Progenitor cell of endocrine pancreas (in vitro differentiated cells): ENCODE results near the gene METTL1. TPM values are rescaled to one million over a fixed set of nuclear protein-coding genes. Genes with fewer than 3 reads are reported as not detected.

ENCODE experiments used
- DNase-seq: peaks from one replicate; pipeline ENCODE4 v3.0.0; 2021; ENCODE audit warnings: low spot score; ENCODE audit not compliant: unreplicated experiment
- H3K27ac Mint-ChIP-seq: 2 replicates; pipeline ENCODE4 v1.8.0; 2021; ENCODE audit warnings: mild to moderate bottlenecking, moderate library complexity, mixed read lengths
- H3K27me3 Mint-ChIP-seq: 2 replicates; pipeline ENCODE4 v1.8.0; 2021; ENCODE audit warnings: mixed read lengths
- H3K36me3 Mint-ChIP-seq: 2 replicates; pipeline ENCODE4 v1.8.0; 2022; ENCODE audit warnings: mixed read lengths; ENCODE audit not compliant: insufficient read depth
- H3K4me1 Mint-ChIP-seq: 2 replicates; pipeline ENCODE4 v1.8.0; 2021; ENCODE audit warnings: low read depth, mixed read lengths
- H3K4me3 Mint-ChIP-seq: 2 replicates; pipeline ENCODE4 v1.8.0; 2021; ENCODE audit warnings: low read depth, mild to moderate bottlenecking, moderate library complexity, mixed read lengths
- H3K9me3 Mint-ChIP-seq: 2 replicates; pipeline ENCODE4 v1.8.0; 2021; ENCODE audit warnings: low read depth, mixed read lengths
- total RNA-seq: library from RNA; stranded (reverse); gene quantifications from 2 replicates; pipeline ENCODE4 v1.2.1, GENCODE V29; 2021
- TF ChIP-seq, protein P1 (sequence below): fragments of 200-600 bp; sonication (generic); IDR thresholded peaks from one replicate; pipeline ENCODE4 v1.5.0; 2021; ENCODE audit warnings: antibody characterized with exemption, mild to moderate bottlenecking; ENCODE audit not compliant: unreplicated experiment

METTL1 gene
- total RNA-seq, 1 donor from 2014 or later: 23.3 TPM

DNA sequence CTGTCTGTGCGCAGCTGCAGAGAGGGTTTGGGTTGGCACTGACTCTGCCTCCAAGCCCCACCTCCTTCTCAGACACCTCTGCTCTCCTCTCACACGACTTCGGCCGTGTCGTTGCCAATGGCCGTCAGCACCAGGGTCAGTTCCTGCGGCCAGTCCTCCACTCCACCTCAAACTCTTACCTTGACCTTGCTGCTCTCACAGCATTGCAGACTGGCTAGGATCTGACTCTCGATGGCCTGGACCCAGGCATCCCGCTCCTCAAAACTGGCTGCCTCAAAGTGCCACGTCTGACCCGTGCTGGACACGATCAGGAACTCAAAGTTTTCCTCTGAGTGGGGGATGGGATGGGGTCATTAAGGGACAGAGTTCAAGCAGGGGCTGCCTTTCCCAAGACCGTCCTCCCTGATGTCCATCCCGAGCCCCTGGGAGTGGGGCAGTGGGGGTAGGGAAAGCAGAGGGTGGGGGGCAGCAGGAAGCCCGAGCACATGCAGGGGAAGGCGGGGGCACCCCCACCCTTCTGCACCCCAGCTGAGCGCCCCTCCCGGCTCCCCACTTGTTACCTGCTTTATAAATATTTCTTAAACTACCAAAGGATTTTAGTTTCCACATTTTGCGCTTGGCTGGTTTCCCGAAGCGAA, 44.0 kb downstream of the METTL1 start:
- no peak overlapping the region for H3K4me3 Mint-ChIP-seq
- peak; percentile 56 for DNase-seq
- peaks cover 5% of the 10 kb centered on the region for H3K4me1 Mint-ChIP-seq
- H3K27me3 Mint-ChIP-seq: peaks cover 94% of the 10 kb centered on the region
- H3K9me3 Mint-ChIP-seq: no peaks in the 10 kb centered on the region
- no peaks in the 10 kb centered on the region for H3K36me3 Mint-ChIP-seq
- TF ChIP-seq, protein P1, sequence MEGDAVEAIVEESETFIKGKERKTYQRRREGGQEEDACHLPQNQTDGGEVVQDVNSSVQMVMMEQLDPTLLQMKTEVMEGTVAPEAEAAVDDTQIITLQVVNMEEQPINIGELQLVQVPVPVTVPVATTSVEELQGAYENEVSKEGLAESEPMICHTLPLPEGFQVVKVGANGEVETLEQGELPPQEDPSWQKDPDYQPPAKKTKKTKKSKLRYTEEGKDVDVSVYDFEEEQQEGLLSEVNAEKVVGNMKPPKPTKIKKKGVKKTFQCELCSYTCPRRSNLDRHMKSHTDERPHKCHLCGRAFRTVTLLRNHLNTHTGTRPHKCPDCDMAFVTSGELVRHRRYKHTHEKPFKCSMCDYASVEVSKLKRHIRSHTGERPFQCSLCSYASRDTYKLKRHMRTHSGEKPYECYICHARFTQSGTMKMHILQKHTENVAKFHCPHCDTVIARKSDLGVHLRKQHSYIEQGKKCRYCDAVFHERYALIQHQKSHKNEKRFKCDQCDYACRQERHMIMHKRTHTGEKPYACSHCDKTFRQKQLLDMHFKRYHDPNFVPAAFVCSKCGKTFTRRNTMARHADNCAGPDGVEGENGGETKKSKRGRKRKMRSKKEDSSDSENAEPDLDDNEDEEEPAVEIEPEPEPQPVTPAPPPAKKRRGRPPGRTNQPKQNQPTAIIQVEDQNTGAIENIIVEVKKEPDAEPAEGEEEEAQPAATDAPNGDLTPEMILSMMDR: no peak
- H3K27ac Mint-ChIP-seq: no peak overlapping the region

DNA sequence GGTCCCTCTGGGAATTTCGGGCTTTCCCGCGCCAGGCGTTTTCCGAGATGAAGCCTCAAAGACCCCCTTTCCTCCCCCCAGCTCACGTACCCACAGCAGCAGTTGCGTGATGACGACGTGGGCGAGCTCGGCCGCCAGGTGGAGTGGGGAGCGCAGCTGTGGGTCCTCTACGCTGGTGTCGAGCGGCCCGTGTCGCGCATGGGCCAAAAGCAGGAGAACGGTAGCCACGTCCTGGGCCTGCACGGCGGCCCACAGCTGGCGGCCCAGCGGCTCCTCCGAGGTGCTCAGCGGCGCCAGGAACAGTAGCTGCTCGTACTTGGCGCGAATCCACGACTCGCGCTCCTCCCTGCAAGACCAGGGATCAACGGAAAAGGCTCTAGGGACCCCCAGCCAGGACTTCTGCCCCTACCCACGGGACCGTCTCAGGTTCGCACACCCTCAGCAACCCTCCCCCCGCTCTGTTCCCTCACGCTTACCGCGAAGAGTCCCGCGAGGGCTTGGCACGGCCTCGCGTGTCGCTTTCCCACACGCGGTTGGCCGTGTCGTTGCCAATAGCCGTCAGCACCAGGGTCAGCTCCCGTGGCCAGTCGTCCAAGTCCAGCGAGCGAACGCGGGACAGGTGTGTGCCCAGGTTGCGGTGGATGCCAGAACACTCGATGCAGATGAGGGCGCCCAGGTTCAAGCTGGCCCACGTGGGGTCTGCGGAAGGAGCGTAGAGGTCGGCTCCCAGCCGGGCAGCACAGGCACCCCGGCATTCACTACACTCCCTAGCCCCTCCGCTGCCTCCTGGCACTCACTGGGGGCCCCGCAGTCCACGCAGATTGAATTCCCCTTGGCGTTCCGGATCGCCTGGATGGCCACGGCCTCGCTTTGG, 44.8 kb downstream of the METTL1 start:
- TF ChIP-seq, protein P1: no peak
- Mint-ChIP-seq H3K4me1 (peaks cover 5% of the 10 kb centered on the region), H3K9me3 (no peaks in the 10 kb centered on the region), H3K36me3 (no peaks in the 10 kb centered on the region), H3K27ac (no peak overlapping the region), H3K4me3 (no peak overlapping the region), H3K27me3 (peaks cover 90% of the 10 kb centered on the region)
- DNase-seq: peak; percentile 57

DNA sequence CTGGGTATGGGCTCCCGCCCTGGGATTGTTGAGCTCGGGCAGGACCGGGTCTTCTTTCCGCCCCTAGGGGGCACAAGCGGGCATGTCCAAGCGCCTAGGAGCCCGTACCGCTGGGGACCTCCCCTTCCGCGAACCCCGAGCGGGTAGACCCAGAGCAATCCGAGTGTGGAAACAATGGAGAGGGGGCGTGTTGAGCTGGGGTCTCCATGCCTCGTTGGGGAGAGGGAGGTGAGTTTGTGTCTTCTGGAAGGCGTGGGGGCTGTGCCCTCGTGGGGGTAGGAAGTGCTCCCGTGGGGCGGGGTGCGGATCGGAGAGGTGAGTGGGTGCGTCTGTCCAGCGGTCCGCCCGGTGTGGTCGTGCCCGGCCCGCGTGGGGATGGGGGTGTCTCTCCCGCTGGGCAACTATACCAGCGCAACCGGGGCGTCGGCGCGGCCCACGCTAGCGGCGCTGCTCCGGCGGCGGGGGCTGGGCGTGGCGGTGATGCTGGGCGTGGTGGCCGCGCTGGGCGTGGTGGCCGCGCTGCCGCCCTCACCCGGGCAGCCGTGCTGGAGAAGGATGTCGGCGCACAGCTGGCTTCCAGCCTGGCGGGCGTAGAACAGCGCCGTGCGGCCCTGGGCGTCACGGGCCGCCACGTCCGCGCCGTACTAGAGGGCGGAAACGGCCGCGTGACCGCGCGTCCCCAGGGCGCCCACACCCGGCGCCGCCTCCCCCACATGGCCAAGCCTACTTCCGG, 45.6 kb downstream of the METTL1 start:
- Mint-ChIP-seq H3K4me1 (peaks cover 5% of the 10 kb centered on the region), H3K27ac (peak overlapping the region; percentile 68), H3K36me3 (peaks cover 4% of the 10 kb centered on the region), H3K9me3 (no peaks in the 10 kb centered on the region), H3K27me3 (peaks cover 82% of the 10 kb centered on the region), H3K4me3 (peak overlapping the region; percentile 73)
- TF ChIP-seq, protein P1: peak; percentile 64
- peak; percentile 43 for DNase-seq

DNA sequence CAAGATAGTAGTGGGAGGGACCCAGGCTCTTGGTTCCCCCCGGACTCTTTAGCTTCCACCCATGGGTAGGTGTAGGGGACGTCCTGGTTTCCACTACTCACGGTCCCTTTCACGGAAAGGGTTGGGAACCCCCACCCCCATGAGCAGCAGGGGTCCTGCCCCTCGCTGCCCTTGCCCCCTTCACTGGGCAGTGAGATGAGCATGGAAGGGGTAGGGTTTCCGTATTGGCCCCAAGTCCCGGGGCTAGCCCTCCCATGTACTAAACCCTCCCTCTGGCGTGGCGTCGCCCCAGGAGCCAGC, 46.1 kb downstream of the METTL1 start:
- H3K9me3 Mint-ChIP-seq: no peaks in the 10 kb centered on the region
- peaks cover 4% of the 10 kb centered on the region for H3K36me3 Mint-ChIP-seq
- H3K27me3 Mint-ChIP-seq: peaks cover 77% of the 10 kb centered on the region
- no peak for DNase-seq
- H3K4me1 Mint-ChIP-seq: peaks cover 5% of the 10 kb centered on the region
- H3K27ac Mint-ChIP-seq: no peak overlapping the region
- TF ChIP-seq, protein P1: no peak
- peak overlapping the region; percentile 73 for H3K4me3 Mint-ChIP-seq
